Measurements from ENCODE around the gene DGKH. TPM values are rescaled to one million over a fixed set of nuclear protein-coding genes. Genes with fewer than 3 reads are reported as not detected.

Gene DGKH
- total RNA-seq, 1 experiment from 2014 or later, result 9.2 TPM

- intact Hi-C loops (cut with micrococcal nuclease), result no loop called here
- ATAC-seq, result no peak
- Histone ChIP-seq H4K20me1 (ENCODE audit: insufficient read depth) (no peaks in the 10 kb centered on the region), H3K4me2 (ENCODE audit: low read length) (no peak overlapping the region), H3K4me3 (replicated peaks in 1 of 2; ENCODE audit: low read depth in 1 of 2, low read length in 2 of 2) (no peak overlapping the region), H3K9ac (ENCODE audit: low read length) (no peak overlapping the region), H3K4me1 (ENCODE audit: control insufficient read depth in 1 of 2, insufficient read depth in 2 of 2, low read length in 2 of 2) (peaks cover 14 to 25% of the 10 kb centered on the region in 2 experiments), H3K9me3 (ENCODE audit: control insufficient read depth in 1 of 2, insufficient read depth in 1 of 2, low read depth in 1 of 2, low read length in 2 of 2) (no peaks in the 10 kb centered on the region; a peak in 1 of 4 replicates), H3K27me3 (ENCODE audit: insufficient read depth, low read length) (no peaks in the 10 kb centered on the region), H3K27ac (ENCODE audit: low read depth, low read length) (no peak overlapping the region), H3K36me3 (ENCODE audit: control insufficient read depth in 1 of 2, insufficient read depth in 2 of 2, low read length in 2 of 2) (no peaks in the 10 kb centered on the region), H2AFZ (ENCODE audit: low read depth, low read length, poor library complexity, severe bottlenecking) (no peak overlapping the region), H3K9me2 (ENCODE audit: insufficient read depth) (no peaks in the 10 kb centered on the region), H3K79me2 (ENCODE audit: insufficient read depth, low read length) (no peaks in the 10 kb centered on the region)
- DNase-seq (ENCODE audit: low read depth, low spot score), result no peak
- POLR2A ChIA-PET, result no interaction called here
- TF ChIP-seq EZH2 (IDR thresholded peaks at IDR 0.05) (no peak), FOSL1 (IDR thresholded peaks at IDR 0.05; ENCODE audit: low read depth) (no peak), SRF (IDR thresholded peaks at IDR 0.05; ENCODE audit: low read depth) (no peak), POLR2AphosphoS5 (IDR thresholded peaks at IDR 0.05; ENCODE audit: low read depth, low read length) (no peak), ZFX (IDR thresholded peaks at IDR 0.05) (no peak), EZH2phosphoT487 (IDR thresholded peaks at IDR 0.05; ENCODE audit: borderline replicate concordance) (no peak), ATF3 (IDR thresholded peaks at IDR 0.05) (no peak), SP1 (IDR thresholded peaks at IDR 0.05; ENCODE audit: low read depth) (no peak), YY1 (IDR thresholded peaks at IDR 0.05; ENCODE audit: extremely low read depth, insufficient replicate concordance, low read depth, low read length) (no peak), POLR2A (IDR thresholded peaks at IDR 0.05; ENCODE audit: borderline replicate concordance, extremely low read depth, insufficient read depth, insufficient read length) (no peak), JUND (IDR thresholded peaks at IDR 0.05) (no peak), ELF1 (IDR thresholded peaks at IDR 0.05; ENCODE audit: borderline replicate concordance, low read depth) (no peak), SIN3A (IDR thresholded peaks at IDR 0.05; ENCODE audit: low read depth) (no peak), CTCF (IDR thresholded peaks at IDR 0.05 in 2 of 3, conservative IDR thresholded peaks at IDR 0.05 in 1 of 3; ENCODE audit: borderline replicate concordance in 1 of 3, insufficient read depth in 1 of 3, low read depth in 2 of 3, low read length in 2 of 3) (no peak)
- CTCF ChIA-PET, result no interaction called here
- no TSS peak for BruUV-seq (replicated peaks)
- RAD21 ChIA-PET (ENCODE audit: low non-redundant PET in 1 of 2, low total read pairs in 2 of 2, uncharacterized antibody in 2 of 2, unreplicated experiment in 2 of 2), result no interaction called here
These were observed 53.6 kb downstream of the DGKH start for GRCh38 chr13:42101821-42102585.

Measured in HCT116 (cell line).